Measurements from ENCODE around the gene PPP1R3E.

GRCh38 chr14:23285530-23286019 is 17.1 kb downstream of the PPP1R3E start:
- no peak; the same call in 1 of the 2 replicates for TF ChIP-seq MAX (IDR thresholded peaks at IDR 0.05)
- TF ChIP-seq XBP1 (CRISPR knock-in tag; IDR thresholded peaks at IDR 0.05), result no peak
- no peak for TF ChIP-seq ZNF792 (CRISPR knock-in tag; IDR thresholded peaks at IDR 0.05)
- TF ChIP-seq JUND (CRISPR knock-in tag; IDR thresholded peaks at IDR 0.05), result no peak
- TF ChIP-seq POLR2A (IDR thresholded peaks at IDR 0.05; ENCODE audit: insufficient read depth in 1 of 2, low read depth in 2 of 2, low read length in 2 of 2), result no peak
- no peak for TF ChIP-seq TCF7L2 (IDR thresholded peaks at IDR 0.05; ENCODE audit: low read depth, low read length)
- no peak for TF ChIP-seq ZNF562 (CRISPR knock-in tag; IDR thresholded peaks at IDR 0.05; ENCODE audit: borderline replicate concordance)
- TF ChIP-seq STAT5B (CRISPR knock-in tag; IDR thresholded peaks at IDR 0.05), result no peak
